ENCODE measurements around the gene HTR4.
A peak's percentile ranks its signal among the peaks of the same experiment; 100 is the strongest.

The HTR4 gene

DNA sequence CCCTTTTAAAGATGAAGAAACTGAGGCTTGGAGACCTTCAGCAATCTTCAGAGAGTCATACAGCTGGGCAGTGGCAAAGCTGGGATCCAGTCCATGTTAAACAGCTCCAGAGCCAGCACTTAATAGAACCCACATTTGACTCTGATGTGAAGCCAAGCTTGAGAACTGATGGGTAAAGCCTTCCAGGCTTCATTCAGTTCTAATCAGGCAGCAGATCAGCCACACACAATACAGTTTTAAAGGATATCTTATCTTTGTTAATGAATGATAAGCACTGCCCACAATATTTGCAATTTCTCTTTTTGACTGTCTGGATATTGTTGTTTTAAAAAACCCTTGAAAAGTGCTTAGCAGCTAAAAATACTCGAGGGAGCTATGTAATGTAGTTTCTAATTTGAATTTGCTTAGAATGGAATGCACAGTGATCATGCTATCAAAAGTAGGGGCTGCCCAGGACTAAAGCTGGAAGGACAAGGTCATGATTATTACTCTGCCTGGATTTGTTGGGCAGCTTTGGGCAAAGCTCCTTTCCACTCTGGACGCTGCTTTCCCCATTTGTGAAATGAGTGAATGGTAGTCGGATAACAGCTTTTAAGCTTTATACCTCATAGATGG lies 31.3 kb upstream of the HTR4 start:
- H4K5ac ChIP-seq (ENCODE audit: low read length) = no peak overlapping the region
- no peak overlapping the region for H3K4me2 ChIP-seq (ENCODE audit: low read length)
- no peaks in the 10 kb centered on the region for H3K27me3 ChIP-seq (ENCODE audit: insufficient read depth, low read length, poor library complexity)
- WGBS (ENCODE audit: extremely low coverage, insufficient coverage, low lambda C conversion rate) = no CpG with 5 or more reads among the region's 3 CpGs
- peak overlapping the region; percentile 12 for H2BK5ac ChIP-seq (ENCODE audit: low read length)
- H3K4me1 ChIP-seq (ENCODE audit: control insufficient read depth, low read depth, low read length) = peaks cover 6% of the 10 kb centered on the region
- no peak overlapping the region for H3K4me3 ChIP-seq (ENCODE audit: low read length)
- no peak overlapping the region for H2BK120ac ChIP-seq (ENCODE audit: low read depth, low read length)
- no peaks in the 10 kb centered on the region for H3K79me2 ChIP-seq (ENCODE audit: control insufficient read depth, insufficient read depth, low read length)
- peak; percentile 27 for DNase-seq
- H3K18ac ChIP-seq (ENCODE audit: low read length) = peak overlapping the region; percentile 87
- no peak overlapping the region for H3K27ac ChIP-seq (ENCODE audit: low read depth, low read length)
- H3K56ac ChIP-seq (ENCODE audit: low read length) = no peak overlapping the region
- peak overlapping the region; percentile 3 for H3K4ac ChIP-seq (ENCODE audit: low read depth, low read length)
- H2BK15ac ChIP-seq (replicated peaks; ENCODE audit: low read depth) = peak overlapping the region; percentile 45
- no peaks in the 10 kb centered on the region for H3K36me3 ChIP-seq (ENCODE audit: control insufficient read depth, insufficient read depth, low read length)
- no peak overlapping the region for H3K23ac ChIP-seq (ENCODE audit: low read length)
- H2AK5ac ChIP-seq (ENCODE audit: low read length) = no peak overlapping the region
- H3K79me1 ChIP-seq (ENCODE audit: low read length) = no peaks in the 10 kb centered on the region
- no peak overlapping the region for H3K9ac ChIP-seq (ENCODE audit: low read length)
- peak overlapping the region; percentile 56 for H4K8ac ChIP-seq (ENCODE audit: low read depth, low read length)

DNA sequence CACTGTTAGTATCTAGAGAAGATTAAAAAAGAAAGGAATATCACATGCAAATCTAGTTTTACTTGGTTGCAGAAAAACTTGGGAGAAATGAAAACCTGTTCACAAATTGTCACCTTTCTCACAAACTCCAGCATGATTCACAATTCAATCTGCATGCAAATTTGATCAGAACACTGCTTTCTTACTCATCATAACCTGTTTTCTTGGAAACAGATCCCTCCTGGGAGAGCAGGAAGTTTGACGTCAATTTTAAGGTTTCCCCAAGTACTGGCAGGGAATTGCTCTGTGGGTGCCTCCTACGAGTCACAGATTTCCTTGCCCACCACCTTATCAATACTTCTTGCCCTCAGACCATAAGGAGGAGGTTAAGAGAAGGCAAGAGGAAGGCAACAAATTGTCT lies 30.2 kb upstream of the HTR4 start:
- WGBS (ENCODE audit: extremely low coverage, insufficient coverage, low lambda C conversion rate) = no CpG with 5 or more reads among the region's 2 CpGs
- no peak overlapping the region for H3K4ac ChIP-seq (ENCODE audit: low read depth, low read length)
- no peak overlapping the region for H4K8ac ChIP-seq (ENCODE audit: low read depth, low read length)

DNA sequence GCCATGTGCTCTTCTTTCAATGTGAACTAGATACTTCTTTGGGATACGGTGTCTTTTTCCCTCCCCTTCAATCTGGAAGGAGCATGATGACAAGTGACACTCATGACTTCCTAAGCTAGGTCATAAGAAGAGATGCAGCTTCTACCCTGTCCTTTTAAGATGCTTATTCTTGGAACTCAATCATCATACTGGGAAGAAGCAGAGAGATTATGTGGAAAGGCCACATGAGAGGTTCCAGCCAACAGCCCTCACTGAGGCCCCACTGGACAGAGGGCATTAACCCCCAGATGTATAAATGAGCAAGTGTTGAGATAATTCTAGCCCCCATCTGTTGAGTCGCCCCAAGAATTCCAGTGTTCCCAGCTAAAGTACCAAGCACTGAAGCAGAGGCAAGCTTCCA lies 29.3 kb upstream of the HTR4 start:
- H4K5ac ChIP-seq (ENCODE audit: low read length) = no peak overlapping the region
- no peaks in the 10 kb centered on the region for H3K79me1 ChIP-seq (ENCODE audit: low read length)
- H4K8ac ChIP-seq (ENCODE audit: low read depth, low read length) = no peak overlapping the region
- no peak overlapping the region for H3K4ac ChIP-seq (ENCODE audit: low read depth, low read length)
- no peak overlapping the region for H3K23ac ChIP-seq (ENCODE audit: low read length)
- WGBS (ENCODE audit: extremely low coverage, insufficient coverage, low lambda C conversion rate) = no CpG with 5 or more reads among the region's 2 CpGs
- no peak overlapping the region for H3K4me3 ChIP-seq (ENCODE audit: low read length)
- H3K18ac ChIP-seq (ENCODE audit: low read length) = peak overlapping the region; percentile 4
- no peak overlapping the region for H2BK15ac ChIP-seq (replicated peaks; ENCODE audit: low read depth)
- H2BK5ac ChIP-seq (ENCODE audit: low read length) = no peak overlapping the region
- no peak for DNase-seq
- no peaks in the 10 kb centered on the region for H3K36me3 ChIP-seq (ENCODE audit: control insufficient read depth, insufficient read depth, low read length)
- no peaks in the 10 kb centered on the region for H3K27me3 ChIP-seq (ENCODE audit: insufficient read depth, low read length, poor library complexity)
- H3K9ac ChIP-seq (ENCODE audit: low read length) = no peak overlapping the region
- no peak overlapping the region for H3K56ac ChIP-seq (ENCODE audit: low read length)
- H2BK120ac ChIP-seq (ENCODE audit: low read depth, low read length) = no peak overlapping the region
- H2AK5ac ChIP-seq (ENCODE audit: low read length) = peak overlapping the region; percentile 20
- H3K4me1 ChIP-seq (ENCODE audit: control insufficient read depth, low read depth, low read length) = peaks cover 6% of the 10 kb centered on the region
- no peak overlapping the region for H3K4me2 ChIP-seq (ENCODE audit: low read length)
- H3K79me2 ChIP-seq (ENCODE audit: control insufficient read depth, insufficient read depth, low read length) = no peaks in the 10 kb centered on the region
- no peak overlapping the region for H3K27ac ChIP-seq (ENCODE audit: low read depth, low read length)

More for the DNA sequence above, 30.2 kb upstream of the HTR4 start:
- no peak overlapping the region for H3K27ac ChIP-seq (ENCODE audit: low read depth, low read length)
- H3K27me3 ChIP-seq (ENCODE audit: insufficient read depth, low read length, poor library complexity) = no peaks in the 10 kb centered on the region
- no peak overlapping the region for H2BK5ac ChIP-seq (ENCODE audit: low read length)
- H2AK5ac ChIP-seq (ENCODE audit: low read length) = no peak overlapping the region
- DNase-seq = no peak
- peaks cover 6% of the 10 kb centered on the region for H3K4me1 ChIP-seq (ENCODE audit: control insufficient read depth, low read depth, low read length)
- H3K4me2 ChIP-seq (ENCODE audit: low read length) = no peak overlapping the region
- no peak overlapping the region for H4K5ac ChIP-seq (ENCODE audit: low read length)
- H3K79me2 ChIP-seq (ENCODE audit: control insufficient read depth, insufficient read depth, low read length) = no peaks in the 10 kb centered on the region
- no peaks in the 10 kb centered on the region for H3K79me1 ChIP-seq (ENCODE audit: low read length)
- H3K56ac ChIP-seq (ENCODE audit: low read length) = peak overlapping the region; percentile 25
- H2BK15ac ChIP-seq (replicated peaks; ENCODE audit: low read depth) = no peak overlapping the region
- no peak overlapping the region for H3K4me3 ChIP-seq (ENCODE audit: low read length)
- H3K36me3 ChIP-seq (ENCODE audit: control insufficient read depth, insufficient read depth, low read length) = no peaks in the 10 kb centered on the region
- no peak overlapping the region for H3K9ac ChIP-seq (ENCODE audit: low read length)
- no peak overlapping the region for H3K18ac ChIP-seq (ENCODE audit: low read length)
- H3K23ac ChIP-seq (ENCODE audit: low read length) = no peak overlapping the region
- H2BK120ac ChIP-seq (ENCODE audit: low read depth, low read length) = no peak overlapping the region

- Histone ChIP-seq H3K23ac (ENCODE audit: low read length) (no peak overlapping the region), H3K36me3 (ENCODE audit: control insufficient read depth, insufficient read depth, low read length) (no peaks in the 10 kb centered on the region), H3K27me3 (ENCODE audit: insufficient read depth, low read length, poor library complexity) (peaks cover 2% of the 10 kb centered on the region), H2BK15ac (replicated peaks; ENCODE audit: low read depth) (no peak overlapping the region), H4K5ac (ENCODE audit: low read length) (no peak overlapping the region), H3K4me3 (ENCODE audit: low read length) (no peak overlapping the region), H2BK120ac (ENCODE audit: low read depth, low read length) (no peak overlapping the region), H2BK5ac (ENCODE audit: low read length) (peak overlapping the region; percentile 44), H4K8ac (ENCODE audit: low read depth, low read length) (no peak overlapping the region), H3K9ac (ENCODE audit: low read length) (no peak overlapping the region), H3K4ac (ENCODE audit: low read depth, low read length) (no peak overlapping the region), H3K27ac (ENCODE audit: low read depth, low read length) (no peak overlapping the region), H3K4me2 (ENCODE audit: low read length) (no peak overlapping the region), H3K56ac (ENCODE audit: low read length) (peak overlapping the region; percentile 4), H3K18ac (ENCODE audit: low read length) (no peak overlapping the region), H3K79me2 (ENCODE audit: control insufficient read depth, insufficient read depth, low read length) (no peaks in the 10 kb centered on the region), H2AK5ac (ENCODE audit: low read length) (no peak overlapping the region), H3K79me1 (ENCODE audit: low read length) (no peaks in the 10 kb centered on the region), H3K4me1 (ENCODE audit: control insufficient read depth, low read depth, low read length) (peaks cover 6% of the 10 kb centered on the region)
- DNase-seq = peak; percentile 34
- WGBS (ENCODE audit: extremely low coverage, insufficient coverage, low lambda C conversion rate) = no CpG with 5 or more reads among the region's 8 CpGs
Measured at GRCh38 chr5:148682058-148683026, 28.0 kb upstream of the HTR4 start.

DNA sequence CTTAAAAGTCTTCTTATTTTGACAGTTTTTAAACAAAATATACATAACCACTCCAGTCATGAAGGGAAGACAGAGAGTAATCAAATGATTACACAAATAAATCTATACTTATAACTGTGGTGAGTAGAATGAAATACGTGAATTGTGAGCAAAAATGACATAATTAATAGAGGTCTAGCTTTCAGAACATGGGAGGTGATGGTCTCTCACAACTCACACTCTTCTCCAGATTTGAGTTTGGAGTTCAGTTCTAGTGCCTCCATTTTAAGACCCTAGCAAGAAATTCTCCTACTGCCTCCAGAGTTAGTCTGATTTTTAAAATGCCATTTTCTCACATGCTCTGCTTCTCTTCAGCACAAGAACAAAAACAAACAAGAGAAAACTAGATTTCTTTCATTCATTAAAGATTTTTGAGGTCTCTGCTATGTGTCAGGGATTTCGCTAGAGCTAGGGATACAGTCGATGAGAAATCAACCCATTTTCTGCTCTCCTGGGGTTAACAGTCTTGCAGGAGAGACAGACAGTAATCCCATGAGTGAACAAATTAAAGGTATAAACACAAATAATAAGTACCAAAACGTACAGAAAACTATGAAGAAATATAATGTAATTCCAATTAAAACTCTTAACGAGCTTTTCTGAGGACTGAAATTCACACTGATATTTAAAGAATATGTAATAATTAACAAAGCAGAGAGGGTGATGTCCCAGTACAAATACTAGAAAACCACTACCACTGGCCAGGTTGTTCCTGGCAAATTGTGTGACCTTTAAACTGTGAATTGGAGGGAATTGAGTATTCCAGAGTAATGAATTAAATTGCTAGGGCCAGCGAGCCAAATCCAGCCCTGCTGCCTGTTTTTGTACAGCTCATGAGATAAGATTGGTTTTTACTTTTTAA lies 27.1 kb upstream of the HTR4 start:
- Histone ChIP-seq H2BK15ac (replicated peaks; ENCODE audit: low read depth) (no peak overlapping the region), H3K23ac (ENCODE audit: low read length) (no peak overlapping the region), H3K4ac (ENCODE audit: low read depth, low read length) (no peak overlapping the region), H3K9ac (ENCODE audit: low read length) (no peak overlapping the region), H3K36me3 (ENCODE audit: control insufficient read depth, insufficient read depth, low read length) (no peaks in the 10 kb centered on the region), H3K4me1 (ENCODE audit: control insufficient read depth, low read depth, low read length) (peaks cover 6% of the 10 kb centered on the region), H3K79me2 (ENCODE audit: control insufficient read depth, insufficient read depth, low read length) (no peaks in the 10 kb centered on the region), H3K56ac (ENCODE audit: low read length) (no peak overlapping the region), H3K4me3 (ENCODE audit: low read length) (no peak overlapping the region), H3K27ac (ENCODE audit: low read depth, low read length) (no peak overlapping the region), H3K4me2 (ENCODE audit: low read length) (no peak overlapping the region), H2BK120ac (ENCODE audit: low read depth, low read length) (no peak overlapping the region), H4K5ac (ENCODE audit: low read length) (no peak overlapping the region), H2BK5ac (ENCODE audit: low read length) (no peak overlapping the region), H3K79me1 (ENCODE audit: low read length) (no peaks in the 10 kb centered on the region), H2AK5ac (ENCODE audit: low read length) (no peak overlapping the region), H3K18ac (ENCODE audit: low read length) (no peak overlapping the region), H3K27me3 (ENCODE audit: insufficient read depth, low read length, poor library complexity) (peaks cover 2% of the 10 kb centered on the region), H4K8ac (ENCODE audit: low read depth, low read length) (no peak overlapping the region)
- WGBS (ENCODE audit: extremely low coverage, insufficient coverage, low lambda C conversion rate) = no CpG with 5 or more reads among the region's 6 CpGs
- no peak for DNase-seq
